Bronchial epithelial cell (primary cell): ENCODE measurements around the gene CORO7. TPM values are rescaled to one million over a fixed set of nuclear protein-coding genes. Genes with fewer than 3 reads are reported as not detected.

Experiments used
- DNase-seq: peaks from one replicate; pipeline ENCODE4 v3.0.0-alpha.2; 2010; ENCODE audit warnings: low read depth
- FAIRE-seq: peaks from 2 replicates; lab custom pipeline; 2011; peaks lifted over from hg19 to GRCh38; lab: Jason Lieb, UNC
- H3K27me3 ChIP-seq: 2 replicates; pipeline ENCODE4 v1.5.1; 2011; ENCODE audit warnings: low read length; ENCODE audit not compliant: control insufficient read depth, insufficient read depth
- H3K36me3 ChIP-seq: 2 replicates; pipeline ENCODE4 v1.5.1; 2011; ENCODE audit warnings: low read length; ENCODE audit not compliant: control insufficient read depth, insufficient read depth
- H3K4me3 ChIP-seq: 2 replicates; pipeline ENCODE4 v1.5.1; 2011; ENCODE audit warnings: mild to moderate bottlenecking, low read depth, low read length, control low read depth
- CTCF ChIP-seq: IDR thresholded peaks from 2 replicates; pipeline ENCODE4 v1.5.1; 2011; ENCODE audit warnings: mild to moderate bottlenecking, moderate library complexity, low read length, control low read depth, inconsistent platforms; ENCODE audit not compliant: insufficient read depth, severe bottlenecking
- total RNA-seq: library from RNA; depleted of rRNA; stranded (reverse); fragments of >200 nt; gene quantifications from 2 replicates; pipeline ENCODE4 v1.2.1, GENCODE V29; 2014

CORO7 gene
- total RNA-seq: 7.6 and 15.6 TPM in 2 replicates

DNA sequence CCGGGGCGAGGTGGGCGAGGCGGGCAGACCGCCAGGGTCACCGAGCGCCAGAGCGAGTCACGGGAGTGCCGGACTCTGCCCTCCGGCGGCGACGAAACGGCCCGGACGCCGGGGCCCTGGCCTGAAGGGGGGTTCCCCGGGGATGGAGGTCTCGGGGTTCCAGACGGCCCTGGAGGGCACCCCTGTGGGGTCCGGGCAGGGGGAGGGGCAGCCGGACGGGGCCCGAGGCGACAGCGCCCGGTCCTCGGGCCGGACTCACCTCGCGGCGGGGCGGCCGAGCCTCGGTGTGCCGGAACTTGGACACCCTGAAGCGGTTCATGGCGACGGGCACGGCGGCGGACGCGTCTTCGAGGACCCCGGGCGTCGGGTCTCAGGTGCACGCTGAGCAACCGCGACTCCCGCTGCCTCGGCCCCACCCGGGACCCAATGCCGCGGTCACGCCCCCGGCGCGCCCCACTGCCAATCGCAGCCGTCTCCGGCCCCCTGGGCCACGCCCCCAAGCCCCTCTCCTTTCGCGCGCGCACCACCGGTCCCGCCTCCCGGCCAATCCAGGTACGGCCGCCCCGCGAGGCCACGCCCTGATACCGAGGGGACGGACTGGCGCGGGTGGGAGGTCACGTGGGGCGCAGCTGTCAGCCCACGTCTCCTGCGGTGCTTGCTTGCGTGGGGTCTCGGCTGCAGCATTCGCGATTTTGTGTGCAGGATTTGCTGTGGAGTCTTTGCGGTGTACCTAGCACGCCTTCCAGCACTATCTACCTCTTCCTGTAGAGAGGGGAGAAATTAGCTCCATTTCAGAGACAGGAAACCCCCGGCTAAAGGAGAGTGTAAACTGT, at the start of gene CORO7:
CORO7 (minus strand) TSS at position 397 of the 833 bp plus-strand sequence; CDS start at position 319, 78 bp downstream.
- Histone ChIP-seq H3K27me3 (no peaks in the 10 kb centered on the region), H3K36me3 (peaks cover 8% of the 10 kb centered on the region), H3K4me3 (peak within 1 kb of the TSS; percentile 89)
- FAIRE-seq: no peak
- DNase-seq: peak; percentile 70
- no peak for TF ChIP-seq CTCF

- Histone ChIP-seq H3K27me3 (no peaks in the 10 kb centered on the region), H3K4me3 (no peak overlapping the region), H3K36me3 (peaks cover 16% of the 10 kb centered on the region)
- FAIRE-seq (no peak), DNase-seq (no peak)
- TF ChIP-seq CTCF: no peak
Measured at GRCh38 chr16:4463522-4464163, 47.2 kb upstream of the CORO7 start.

GRCh38 chr16:4461250-4462085, 45.1 kb upstream of the CORO7 start:
- Histone ChIP-seq H3K27me3 (no peaks in the 10 kb centered on the region), H3K4me3 (no peak overlapping the region), H3K36me3 (peaks cover 17% of the 10 kb centered on the region)
- TF ChIP-seq CTCF: no peak
- DNase-seq: no peak
- FAIRE-seq: peak; percentile 68

DNA sequence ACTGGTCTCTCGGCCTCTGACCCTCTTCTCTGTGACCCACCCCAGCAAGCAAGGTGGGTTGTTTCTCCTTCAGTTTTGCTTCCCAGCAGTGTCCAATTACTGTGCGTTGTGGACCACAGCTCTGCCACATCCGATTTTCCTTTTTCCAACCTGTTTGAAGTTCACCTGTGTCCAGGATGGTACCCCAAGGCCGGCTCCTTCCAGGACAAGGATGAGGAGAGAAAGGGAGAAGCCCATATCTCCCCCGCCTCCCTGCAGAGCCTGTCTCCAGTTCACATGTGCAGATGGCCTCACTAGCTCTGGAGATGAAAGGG, 44.5 kb upstream of the CORO7 start:
- TF ChIP-seq CTCF: no peak
- DNase-seq (no peak), FAIRE-seq (no peak)
- Histone ChIP-seq H3K36me3 (peaks cover 16% of the 10 kb centered on the region), H3K4me3 (no peak overlapping the region), H3K27me3 (no peaks in the 10 kb centered on the region)

DNA sequence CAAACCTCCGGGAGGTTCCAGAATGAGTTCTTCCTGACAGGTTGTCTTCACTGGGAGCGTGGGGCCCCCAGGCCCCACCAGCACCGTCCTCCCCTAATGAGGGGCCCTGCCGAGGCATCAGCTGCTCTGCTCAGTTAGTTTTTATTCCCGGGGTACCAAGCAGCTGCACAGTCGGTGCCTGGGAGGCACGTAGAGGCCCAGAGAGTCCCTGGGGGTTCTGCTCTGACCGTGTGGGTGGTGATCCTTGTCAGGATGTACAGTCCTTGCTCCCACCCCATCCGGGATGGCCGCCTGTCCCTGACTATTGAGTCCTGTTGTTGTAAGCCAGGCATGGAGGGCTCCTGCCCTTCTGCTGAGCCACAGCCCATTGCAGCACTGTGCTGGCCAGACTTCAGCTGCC, 39.6 kb upstream of the CORO7 start:
- peaks cover 24% of the 10 kb centered on the region for H3K36me3 ChIP-seq
- H3K27me3 ChIP-seq: no peaks in the 10 kb centered on the region
- FAIRE-seq: no peak
- no peak for TF ChIP-seq CTCF
- DNase-seq: no peak
- no peak overlapping the region for H3K4me3 ChIP-seq
